Stimulated activated CD4-positive, alpha-beta T cell treated with anti-CD3 and anti-CD28 coated beads, TNF-alpha, amount 100 ng/mL, for 48 hours (primary cell): ENCODE results near the gene FDX2.
"Not testable (repeated sequence)": the region's sequence is repeated elsewhere in the genome, so short reads cannot be mapped to it uniquely, and the experiment has no call there.

ENCODE experiments used
- DNase-seq, 3 donors: peaks; one replicate each; pipeline ENCODE4 v3.0.0-alpha.2; 2020; ENCODE audit warnings: low read depth in 3 of 3

FDX2 gene

DNA sequence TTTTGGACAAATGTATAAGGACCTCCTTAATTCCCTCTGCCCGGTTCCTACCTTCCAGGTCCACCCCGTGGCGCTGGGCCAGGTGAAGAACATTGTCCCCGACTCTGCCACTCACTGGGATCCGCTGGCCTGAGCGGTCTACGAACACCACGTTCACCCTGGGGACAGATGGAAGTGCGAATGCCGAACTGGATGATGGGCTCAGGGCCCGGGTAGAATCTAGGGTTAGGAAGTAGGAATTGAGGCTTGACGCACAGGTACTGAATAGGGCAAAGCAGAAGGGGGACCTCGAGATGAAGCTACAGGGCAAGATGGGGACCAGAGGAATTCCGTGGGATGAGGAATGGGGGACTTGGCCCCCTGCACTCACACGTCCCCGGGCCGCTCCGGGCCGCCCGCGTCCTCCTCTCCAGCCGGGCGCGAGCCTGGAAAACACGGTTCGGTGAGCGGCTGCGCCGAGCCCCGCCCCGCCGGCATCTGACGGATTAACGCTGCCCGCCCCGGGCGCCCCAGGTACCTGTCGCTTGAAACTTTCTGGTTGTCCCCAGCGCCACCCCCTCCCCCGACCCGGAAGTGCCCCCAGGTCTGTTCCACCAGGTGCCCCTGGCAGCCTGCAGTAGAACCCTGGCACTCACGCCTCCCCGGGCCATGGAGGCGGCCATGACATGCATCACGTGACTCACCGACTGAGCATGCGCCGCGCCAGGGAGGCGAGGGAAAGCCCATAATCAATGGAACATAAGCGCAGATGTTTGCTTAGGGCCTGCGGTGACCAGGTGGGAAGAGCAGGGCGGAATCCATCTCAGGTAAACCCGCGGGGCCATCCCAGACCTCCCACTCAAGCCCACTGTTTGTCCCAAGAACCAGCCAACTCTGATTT, at the start of gene FDX2:
TSS of gene FDX2 (minus strand) at position 681 of the 880 bp plus-strand sequence. CDS start at position 662, 19 bp downstream.
- peak; percentile 81 to 89 (median 88) for DNase-seq

DNA sequence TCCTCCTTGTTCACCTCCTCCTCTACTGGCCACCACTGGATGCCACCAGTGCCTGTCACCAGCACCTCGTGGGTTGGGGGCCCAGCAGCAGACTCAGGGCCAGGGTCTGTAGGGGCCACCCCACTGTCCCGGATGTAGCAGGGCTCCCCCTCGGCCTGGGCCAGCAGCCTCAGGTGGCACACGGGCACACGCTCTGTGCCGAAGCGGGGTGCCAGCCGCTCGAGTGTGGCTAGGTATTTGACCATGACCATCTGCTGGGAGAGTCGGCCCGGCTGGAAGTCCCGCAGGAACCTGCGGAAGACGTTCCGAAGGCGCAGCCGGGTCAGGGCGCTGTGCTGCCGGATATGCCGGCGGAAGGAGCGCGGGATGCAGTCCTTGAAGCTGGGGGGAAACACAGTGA, 49.7 kb upstream of the FDX2 start:
- no peak for DNase-seq

GRCh38 chr19:10364644-10365043, 48.8 kb upstream of the FDX2 start:
- DNase-seq: no peak

DNA sequence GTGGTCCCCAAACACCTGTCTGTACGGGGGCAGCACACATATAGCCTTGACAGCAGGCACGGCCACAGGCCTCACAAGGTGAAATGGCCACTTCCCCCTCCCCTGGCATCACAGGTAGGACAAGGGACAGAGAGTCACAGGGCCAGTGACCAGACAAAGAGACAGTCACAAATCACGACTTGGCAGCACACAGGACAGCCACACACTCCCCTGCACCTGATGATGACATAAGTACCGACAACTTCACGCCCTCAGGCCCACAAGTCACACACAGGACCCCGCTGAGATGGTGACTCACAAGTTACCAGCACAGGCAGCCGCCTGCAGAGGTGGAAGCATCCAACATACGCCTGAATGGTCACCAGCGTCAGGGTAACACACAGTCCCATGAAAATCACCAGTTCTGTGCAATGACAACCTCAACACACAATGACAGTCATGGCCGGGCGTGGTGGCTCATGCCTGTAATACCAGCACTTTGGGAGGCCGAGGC, 48.0 kb upstream of the FDX2 start:
- DNase-seq: no peak

DNA sequence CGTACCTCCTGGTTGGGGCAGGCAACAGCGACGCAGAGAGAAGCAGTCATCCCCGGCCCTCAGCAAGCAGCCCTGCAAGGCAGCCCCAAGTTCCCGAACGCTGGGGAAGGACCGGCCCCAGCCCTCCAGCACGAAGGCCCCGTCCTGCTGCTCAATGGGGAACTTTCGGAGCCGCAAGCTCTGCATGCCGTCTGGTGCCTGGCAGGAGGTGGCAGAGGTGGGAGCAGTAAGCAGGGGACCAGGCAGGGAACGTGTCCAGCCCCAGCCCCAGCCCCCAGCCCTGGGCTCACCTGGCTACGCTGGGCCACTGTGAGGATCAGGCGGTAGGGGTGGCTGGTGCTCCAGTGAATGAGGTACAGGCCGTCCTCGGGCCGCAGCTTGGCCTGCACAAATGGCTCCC, 46.4 kb upstream of the FDX2 start:
- DNase-seq: no peak

DNA sequence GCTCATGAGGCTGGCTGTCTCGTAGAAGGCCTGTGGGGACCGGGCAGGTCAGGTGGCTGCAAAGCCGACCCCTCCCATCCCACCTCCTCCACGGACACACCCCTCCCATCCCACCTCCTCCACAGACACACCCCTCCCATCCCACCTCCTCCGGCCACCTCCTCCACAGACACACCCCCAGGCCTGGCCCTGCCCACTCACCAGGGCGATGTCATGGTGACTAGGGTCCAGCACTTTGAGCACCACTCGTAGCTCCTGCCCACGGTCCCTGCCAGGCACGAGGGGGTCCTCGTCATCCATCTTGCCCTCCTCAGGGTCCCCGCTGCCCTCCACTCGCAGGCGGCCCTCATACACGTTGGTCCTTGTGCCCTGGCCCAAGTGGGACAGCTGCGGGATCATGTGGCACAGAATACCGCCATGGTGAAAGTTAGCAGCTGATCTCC, 45.8 kb upstream of the FDX2 start:
- no peak for DNase-seq

- DNase-seq: no peak
These were observed 40.6 kb upstream of the FDX2 start for GRCh38 chr19:10356431-10356830.

DNA sequence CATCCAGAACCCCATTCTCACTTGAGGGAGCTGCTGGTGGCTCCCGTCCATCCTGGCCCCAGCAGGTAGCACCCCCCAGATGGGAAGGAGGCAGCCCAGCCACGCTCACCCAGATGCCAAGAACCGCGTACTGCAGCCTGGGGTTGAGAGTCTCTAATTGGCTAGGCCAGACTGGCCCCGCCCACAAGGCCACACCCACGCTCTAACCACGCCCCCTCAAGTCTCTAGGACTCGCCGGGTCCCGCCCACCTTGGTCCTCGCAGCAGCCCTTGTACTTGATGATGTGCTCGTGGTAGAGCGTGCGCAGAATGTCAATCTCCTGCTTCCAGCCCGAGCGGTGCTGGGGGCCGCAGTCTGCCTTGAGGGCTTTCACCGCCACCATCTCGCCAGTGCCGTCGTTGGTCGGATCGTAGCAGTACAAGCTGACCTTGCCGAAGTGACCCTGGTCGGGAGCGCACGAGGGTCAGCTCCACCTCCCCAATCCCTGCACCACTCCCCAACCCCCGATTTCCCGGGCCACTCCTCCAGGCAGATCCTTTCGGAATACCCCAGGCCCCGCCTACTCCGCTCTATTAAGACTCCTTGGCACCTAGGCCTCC, 38.1 kb upstream of the FDX2 start:
- DNase-seq: peak; percentile 35 to 56 (median 48)

DNA sequence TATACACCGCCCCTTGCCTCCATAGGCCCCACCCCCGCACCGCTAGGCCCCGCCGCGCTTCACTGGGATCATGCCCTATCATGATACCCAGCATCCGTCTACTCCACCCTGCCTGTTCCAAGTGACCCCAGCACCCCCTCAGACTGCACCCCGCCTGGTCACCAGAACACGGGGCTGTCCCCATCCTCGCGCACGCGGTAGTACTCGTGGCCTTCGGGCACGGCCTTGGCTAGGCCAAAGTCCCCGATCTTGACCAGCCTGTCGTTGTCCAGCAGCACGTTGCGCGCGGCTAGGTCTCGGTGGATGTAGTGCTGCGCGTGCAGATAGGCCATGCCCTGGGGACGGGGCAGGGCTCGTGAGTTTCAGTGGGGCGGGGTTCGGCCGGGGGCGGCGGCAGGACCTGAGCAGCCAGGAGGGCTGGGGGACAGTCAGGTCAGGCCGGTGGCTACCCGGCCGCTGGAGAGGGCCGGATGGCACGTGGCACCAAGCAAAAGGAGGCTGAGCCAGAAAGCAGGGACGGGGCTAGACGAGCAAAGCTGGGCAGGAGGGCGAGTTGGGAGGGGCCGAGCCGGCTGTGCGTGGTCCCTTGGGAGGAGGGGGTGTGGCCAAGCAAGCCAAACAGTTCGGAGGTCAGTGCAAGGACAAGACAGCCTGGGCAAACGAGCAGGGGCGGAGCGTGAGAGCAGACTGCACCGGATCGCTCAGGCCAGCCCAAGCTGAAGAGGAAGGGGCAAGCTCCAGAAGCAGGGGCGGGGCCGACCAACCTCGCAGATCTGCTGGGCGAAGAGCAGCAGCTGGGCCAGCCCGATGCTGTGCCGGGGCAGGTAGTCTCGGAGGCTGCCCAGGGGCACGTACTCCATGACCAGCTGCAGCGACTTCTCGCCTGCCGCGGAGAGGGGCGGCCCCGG, 37.2 kb upstream of the FDX2 start:
- no peak for DNase-seq

DNA sequence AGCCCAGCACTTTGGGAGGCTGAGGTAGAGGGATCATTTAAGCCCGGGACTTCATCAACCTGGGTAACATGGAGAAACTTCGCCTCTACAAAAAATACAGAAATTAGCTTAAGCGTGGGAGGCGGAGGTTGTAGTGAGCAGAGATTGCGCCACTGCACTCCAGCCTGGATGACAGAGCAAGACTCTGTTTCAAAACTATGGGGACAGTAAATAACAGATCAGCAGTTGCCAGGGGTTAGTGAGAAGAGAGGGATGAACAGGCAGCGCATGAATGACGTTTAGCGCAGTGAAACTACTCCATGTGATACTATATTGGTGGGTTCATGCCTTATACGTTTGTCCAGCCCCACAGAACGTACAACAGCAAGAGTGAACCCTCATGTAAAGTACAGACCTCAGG, 30.7 kb upstream of the FDX2 start:
- DNase-seq: no peak

DNA sequence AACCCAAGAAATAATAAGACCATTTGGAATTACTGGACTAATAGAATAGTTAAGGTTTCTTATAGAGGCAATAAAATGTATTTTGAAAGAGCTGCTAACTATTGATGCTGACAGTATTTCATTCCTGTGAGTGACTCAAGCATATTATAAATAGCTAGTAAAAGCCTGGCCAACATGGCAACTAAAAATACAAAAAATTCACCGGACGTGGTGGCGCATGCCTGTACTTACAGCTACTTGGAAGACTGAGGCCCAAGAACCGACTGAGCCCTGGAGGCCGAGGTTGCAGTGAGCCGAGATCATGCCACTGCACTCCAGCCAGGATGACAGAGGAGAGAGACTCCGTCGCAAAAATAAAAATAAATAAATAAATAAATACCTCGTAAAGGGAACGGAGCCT, 29.0 kb upstream of the FDX2 start:
- DNase-seq: no peak

DNA sequence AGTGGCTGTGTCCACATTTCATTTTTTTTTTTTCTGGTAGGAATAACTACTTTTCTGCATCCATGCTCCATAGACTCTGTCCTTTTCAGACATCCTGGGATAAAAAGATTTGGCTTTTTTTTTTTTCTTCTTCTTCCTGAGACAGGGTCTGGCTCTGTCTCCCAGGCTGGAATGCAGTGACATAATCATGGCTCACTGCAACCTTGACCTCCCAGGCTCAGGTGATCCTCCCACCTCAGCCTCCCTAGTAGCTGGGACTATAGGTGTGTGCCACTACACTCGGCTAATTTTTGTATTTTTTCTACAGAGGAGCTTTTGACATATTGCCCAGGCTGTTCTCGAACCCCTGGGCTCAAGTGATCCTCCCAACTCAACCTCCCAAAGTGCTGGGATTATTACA, 27.7 kb upstream of the FDX2 start:
- DNase-seq: no peak

GRCh38 chr19:10339977-10340376, 24.2 kb upstream of the FDX2 start:
- no peak for DNase-seq

DNA sequence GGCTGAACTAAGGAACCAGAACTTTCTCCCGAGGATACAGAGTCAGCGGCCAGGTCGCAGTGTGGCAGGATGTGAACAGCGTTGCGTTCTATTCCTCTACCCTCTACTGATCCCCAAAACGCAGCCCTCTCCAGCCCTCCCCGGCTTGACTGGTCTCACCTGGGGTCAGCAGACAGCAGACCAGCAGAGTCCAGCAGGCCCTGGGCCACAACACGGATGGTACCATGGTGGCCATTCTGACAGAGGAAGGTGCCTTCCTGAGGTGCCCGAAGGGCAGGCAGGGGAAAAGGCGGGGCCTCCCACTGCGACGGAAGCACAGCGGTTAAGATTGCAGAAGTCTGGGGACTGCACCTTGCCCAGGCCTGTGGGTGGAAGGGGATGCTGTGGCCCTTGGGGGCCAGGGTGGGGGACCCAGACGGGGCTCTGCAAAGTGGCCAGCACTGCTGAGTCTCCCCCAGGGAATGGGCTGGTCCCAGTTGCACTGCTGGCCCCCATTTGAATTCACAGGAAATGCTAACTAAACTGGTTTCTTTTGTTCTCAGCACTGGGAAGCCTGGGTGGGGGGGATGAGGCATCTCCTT, 23.7 kb upstream of the FDX2 start, which contains the start of gene ICAM3:
TSS of gene ICAM3 (minus strand) at position 245 of the 581 bp plus-strand sequence. CDS start at position 235, 10 bp downstream.
- DNase-seq: peak; percentile 41 to 56 (median 47)

DNA sequence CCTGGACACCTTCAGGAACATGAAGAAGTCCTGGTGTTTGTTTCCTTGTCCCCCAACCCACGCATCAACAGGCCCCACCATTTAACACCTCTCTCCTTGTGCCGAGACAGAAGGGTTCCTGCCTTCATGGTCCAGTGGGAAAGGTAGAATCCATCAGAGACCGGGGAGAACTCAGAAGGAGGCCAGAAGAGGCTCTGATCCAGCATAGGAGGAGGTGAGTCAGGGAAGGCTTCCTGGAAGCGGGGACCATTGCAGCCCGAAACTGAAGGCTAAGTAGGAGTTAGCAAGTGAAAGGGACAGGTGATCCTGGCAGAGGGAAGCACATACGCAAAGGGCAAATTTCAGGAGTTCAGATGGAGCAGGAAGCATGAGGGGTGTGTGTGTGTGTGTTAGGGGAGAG, 23.1 kb upstream of the FDX2 start:
- no peak for DNase-seq

GRCh38 chr19:10336725-10337124, 20.9 kb upstream of the FDX2 start:
- not testable (repeated sequence) for DNase-seq

- DNase-seq: no peak
These were observed 19.7 kb upstream of the FDX2 start for GRCh38 chr19:10335352-10335985.

DNA sequence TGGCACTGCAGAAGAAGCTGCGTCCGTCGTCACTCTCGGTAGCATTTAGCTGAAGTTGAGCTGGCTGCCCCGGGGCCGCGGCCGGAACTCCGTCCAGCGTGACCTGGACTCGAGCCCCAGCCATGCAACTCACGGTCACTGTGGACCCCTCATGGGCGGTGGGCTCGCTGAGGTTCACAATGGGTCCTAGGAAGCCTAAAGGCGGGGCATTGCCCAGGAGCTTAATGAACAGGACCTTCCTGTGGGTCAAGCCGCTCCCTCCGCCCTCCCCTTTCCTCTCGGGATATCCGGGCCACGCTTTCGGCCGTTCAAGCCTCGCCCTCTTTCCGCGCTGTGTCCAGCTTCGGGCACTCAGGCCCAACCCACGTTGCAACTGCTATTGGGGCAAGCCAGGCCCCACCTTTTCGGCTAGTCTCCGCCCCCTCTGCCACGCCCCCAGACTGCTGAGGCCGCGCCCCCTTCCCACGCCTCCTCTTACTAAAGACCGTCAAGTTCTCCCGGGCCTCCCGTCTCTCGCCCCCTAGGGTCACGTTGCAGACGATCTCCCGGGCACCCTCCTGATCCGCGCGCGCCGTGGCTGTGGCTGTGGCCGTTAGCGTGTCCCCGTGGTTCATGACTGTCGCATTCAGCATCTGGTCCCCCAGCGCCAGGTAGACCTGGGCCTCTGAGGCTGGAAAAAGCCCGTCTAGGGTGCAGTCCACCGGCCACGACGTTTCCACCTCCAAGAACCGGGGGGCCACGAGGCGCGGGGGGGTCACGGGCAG, 19.0 kb upstream of the FDX2 start:
- DNase-seq: peak; percentile 33 to 57 (median 37)

DNA sequence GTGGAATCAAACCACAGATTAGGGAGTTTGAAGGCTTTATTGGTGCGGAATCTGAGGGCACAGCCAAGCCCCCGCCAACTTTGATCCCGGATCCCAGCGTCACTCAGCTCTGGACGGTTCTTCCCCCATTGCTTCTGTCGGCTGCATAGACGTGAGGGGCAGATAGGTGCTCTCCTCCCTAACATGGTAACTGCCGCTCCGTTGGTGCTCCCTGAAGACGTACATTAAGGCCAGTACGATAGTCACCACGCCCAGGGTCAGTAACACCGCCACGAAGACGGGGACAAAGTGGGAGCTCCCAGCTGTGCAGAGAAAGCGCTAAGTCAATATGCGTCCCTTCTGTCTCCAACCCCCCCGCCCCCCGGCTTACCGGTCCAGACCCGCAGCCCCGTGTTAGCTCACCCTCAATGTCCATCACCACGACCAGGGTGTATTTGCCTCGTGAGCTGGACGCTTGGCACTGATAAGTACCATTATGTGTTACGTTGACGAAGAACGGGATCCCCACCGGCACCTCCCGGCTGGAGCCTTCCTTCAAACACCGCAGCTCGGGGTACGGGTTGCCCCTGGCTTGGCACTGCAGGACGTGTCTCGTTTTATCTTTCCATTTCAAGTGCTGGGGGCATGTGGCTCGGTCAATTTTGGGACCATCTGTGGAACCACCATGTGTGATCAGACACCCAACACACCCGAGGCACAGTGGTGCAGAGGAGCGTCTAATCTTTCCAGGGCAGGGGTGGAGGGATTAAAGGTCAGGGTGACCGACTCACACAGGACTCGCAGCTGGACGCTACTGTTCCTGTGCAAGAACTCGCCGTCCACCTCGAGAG, 18.2 kb upstream of the FDX2 start:
- DNase-seq: no peak
